K562 (cell line): ENCODE results near the gene DENND1A. TPM values are rescaled to one million over a fixed set of nuclear protein-coding genes. Genes with fewer than 3 reads are reported as not detected.

Experiments
- EGR1 ChIP-seq: fragments of 450-650 bp; conservative IDR thresholded peaks from 2 replicates; pipeline ENCODE4 v1.6.1; 2017; ENCODE audit warnings: mild to moderate bottlenecking
- ESRRB ChIP-seq: fragments of 250-450 bp; sonication (Bioruptor Pico); IDR thresholded peaks from 2 replicates; pipeline ENCODE4 v1.5.0; 2020; ENCODE audit warnings: mild to moderate bottlenecking, moderate library complexity, borderline replicate concordance
- HDAC1 ChIP-seq, 2 experiments: fragments of 450-650 bp; IDR thresholded peaks; 2 replicates each; pipeline ENCODE4 v1.6.1; 2016 to 2017; ENCODE audit warnings: inconsistent platforms in 1 of 2, mild to moderate bottlenecking in 1 of 2, moderate library complexity in 1 of 2
- MAZ ChIP-seq, 2 experiments: fragments of 450-650 bp in 1 of 2; sonication (generic) in 1 of 2; formaldehyde crosslinking; IDR thresholded peaks in 1 of 2; conservative IDR thresholded peaks in 1 of 2; 2 replicates each; pipeline versions ENCODE4 v1.4.0 to v1.5.0; 2020; ENCODE audit warnings: mild to moderate bottlenecking in 1 of 2, missing genetic modification reagents in 1 of 2
- NELFE ChIP-seq: IDR thresholded peaks from 2 replicates; pipeline ENCODE4 v1.6.1; 2011; ENCODE audit warnings: mild to moderate bottlenecking; ENCODE audit not compliant: insufficient read depth, insufficient read length
- PTTG1 ChIP-seq: fragments of 450-650 bp; IDR thresholded peaks from 2 replicates; pipeline ENCODE4 v1.6.1; 2016; ENCODE audit warnings: low read depth, mild to moderate bottlenecking, missing genetic modification characterization, missing compliant biosample characterization
- STAT5B ChIP-seq: fragments of 250-450 bp; sonication (Bioruptor Pico); IDR thresholded peaks from 2 replicates; pipeline ENCODE4 v1.8.0; 2021; ENCODE audit warnings: mild to moderate bottlenecking, inconsistent platforms
- ZBED1 ChIP-seq: IDR thresholded peaks from 2 replicates; pipeline ENCODE4 v1.6.1; 2014
- ZSCAN32 ChIP-seq: fragments of 450-650 bp; formaldehyde crosslinking; IDR thresholded peaks from 2 replicates; pipeline ENCODE4 v1.4.0; 2020; ENCODE audit warnings: mild to moderate bottlenecking, moderate library complexity
- polyA plus RNA-seq, 8 experiments: library from polyadenylated mRNA; depleted of rRNA in 4 of 8; stranded (reverse) in 5 of 8; unstranded in 3 of 8; fragments of >200 nt; fragmentation: Nextera tagmentation in 2 of 8; fragmentation: Illumina TruSeq in 1 of 8; extraction: Ambion mirVana in 2 of 8; extraction: Trizol in 1 of 8; gene quantifications; 2 replicates each; pipeline versions ENCODE4 v1.2.1 to v1.2.3, GENCODE V29; 2011 to 2014; ENCODE audit warnings: inconsistent platforms in 1 of 8, missing spikeins in 1 of 8
- total RNA-seq, 7 experiments: library from RNA; depleted of rRNA in 6 of 7; stranded (reverse); fragments of >200 nt in 6 of 7; fragmentation: Illumina TruSeq in 2 of 7; extraction: Trizol in 2 of 7; gene quantifications; 2 replicates each; pipeline versions ENCODE4 v1.2.1 to v1.2.3, GENCODE V29; 2011 to 2021; ENCODE audit warnings: low replicate concordance in 1 of 7
- TF ChIP-seq, protein P1 (sequence below): fragments of 250-450 bp; sonication (Bioruptor Pico); IDR thresholded peaks from 2 replicates; pipeline ENCODE4 v1.4.0; 2020
- TF ChIP-seq, protein P2 (sequence below), 2 experiments: IDR thresholded peaks; 2 replicates each; pipeline ENCODE4 v1.6.1; 2011; ENCODE audit warnings: borderline replicate concordance in 1 of 2, control low read depth in 1 of 2, low read depth in 1 of 2, low read length in 1 of 2, mild to moderate bottlenecking in 1 of 2, mixed read lengths in 1 of 2, moderate library complexity in 1 of 2; ENCODE audit not compliant: insufficient read depth in 1 of 2, insufficient read length in 1 of 2, poor library complexity in 1 of 2, severe bottlenecking in 1 of 2; ENCODE audit errors: extremely low read depth in 1 of 2
- TF ChIP-seq, protein P3 (sequence below): sonication (generic); formaldehyde crosslinking; IDR thresholded peaks from 2 replicates; pipeline ENCODE4 v1.8.0; 2022; ENCODE audit warnings: missing genetic modification reagents, mild to moderate bottlenecking, moderate library complexity, borderline replicate concordance
- TF ChIP-seq, protein P4 (sequence below), 2 experiments: fragments of 450-650 bp; conservative IDR thresholded peaks; 2 replicates each; pipeline ENCODE4 v1.6.1; 2017; ENCODE audit warnings: mild to moderate bottlenecking in 2 of 2, moderate library complexity in 2 of 2
- TF ChIP-seq, protein P5 (sequence below): fragments of 450-650 bp; formaldehyde crosslinking; conservative IDR thresholded peaks from 2 replicates; pipeline ENCODE4 v1.4.0; 2022; ENCODE audit warnings: mild to moderate bottlenecking, missing genetic modification characterization

The DENND1A gene
- total and polyA plus RNA-seq, 9 of the 15 experiments (the other 6 are each of a cell fraction or from before 2014, with no cell fraction given), result 7.6 to 29.5 (median 15.7) TPM

DNA sequence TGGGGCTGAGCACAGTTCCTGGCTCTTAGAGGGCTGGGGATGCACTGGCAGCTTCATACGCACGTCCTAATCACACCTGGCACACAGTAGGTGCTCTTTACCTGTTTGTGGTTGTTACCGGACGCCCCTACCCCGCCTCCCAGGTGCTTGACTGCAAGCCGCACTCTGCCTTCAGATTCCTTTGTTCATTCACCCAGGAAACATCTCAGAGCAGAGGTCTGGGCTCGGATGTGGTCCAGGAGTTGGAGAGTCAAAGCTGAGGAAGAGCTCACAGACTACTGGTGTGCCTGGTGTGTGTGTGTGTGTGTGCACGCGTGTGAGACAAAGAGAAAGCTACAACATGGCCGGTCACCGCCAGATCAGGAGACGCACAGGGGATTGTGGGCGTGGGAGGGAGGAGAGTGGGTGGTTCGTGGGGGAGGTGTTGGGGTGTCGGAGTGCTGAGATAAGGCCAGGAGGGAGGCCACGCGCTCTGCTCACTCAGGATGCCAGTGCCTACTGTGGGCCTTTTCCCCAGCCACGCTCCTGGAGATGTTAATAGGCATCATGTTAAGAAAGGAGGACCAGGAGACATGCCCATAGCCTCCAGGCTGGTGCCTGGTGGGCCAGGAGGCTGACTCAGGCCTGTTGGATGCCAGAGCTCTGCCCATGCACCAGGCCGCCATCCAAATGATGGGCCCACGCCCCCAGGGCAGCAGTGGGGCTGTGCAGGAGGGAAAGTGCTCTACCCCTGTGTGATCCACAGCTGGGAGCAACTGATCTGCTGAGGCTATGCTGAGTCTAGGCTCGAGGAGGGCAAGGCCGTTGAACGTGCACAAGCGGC, 534.0 kb downstream of the DENND1A start (continued):
- TF ChIP-seq, protein P1, sequence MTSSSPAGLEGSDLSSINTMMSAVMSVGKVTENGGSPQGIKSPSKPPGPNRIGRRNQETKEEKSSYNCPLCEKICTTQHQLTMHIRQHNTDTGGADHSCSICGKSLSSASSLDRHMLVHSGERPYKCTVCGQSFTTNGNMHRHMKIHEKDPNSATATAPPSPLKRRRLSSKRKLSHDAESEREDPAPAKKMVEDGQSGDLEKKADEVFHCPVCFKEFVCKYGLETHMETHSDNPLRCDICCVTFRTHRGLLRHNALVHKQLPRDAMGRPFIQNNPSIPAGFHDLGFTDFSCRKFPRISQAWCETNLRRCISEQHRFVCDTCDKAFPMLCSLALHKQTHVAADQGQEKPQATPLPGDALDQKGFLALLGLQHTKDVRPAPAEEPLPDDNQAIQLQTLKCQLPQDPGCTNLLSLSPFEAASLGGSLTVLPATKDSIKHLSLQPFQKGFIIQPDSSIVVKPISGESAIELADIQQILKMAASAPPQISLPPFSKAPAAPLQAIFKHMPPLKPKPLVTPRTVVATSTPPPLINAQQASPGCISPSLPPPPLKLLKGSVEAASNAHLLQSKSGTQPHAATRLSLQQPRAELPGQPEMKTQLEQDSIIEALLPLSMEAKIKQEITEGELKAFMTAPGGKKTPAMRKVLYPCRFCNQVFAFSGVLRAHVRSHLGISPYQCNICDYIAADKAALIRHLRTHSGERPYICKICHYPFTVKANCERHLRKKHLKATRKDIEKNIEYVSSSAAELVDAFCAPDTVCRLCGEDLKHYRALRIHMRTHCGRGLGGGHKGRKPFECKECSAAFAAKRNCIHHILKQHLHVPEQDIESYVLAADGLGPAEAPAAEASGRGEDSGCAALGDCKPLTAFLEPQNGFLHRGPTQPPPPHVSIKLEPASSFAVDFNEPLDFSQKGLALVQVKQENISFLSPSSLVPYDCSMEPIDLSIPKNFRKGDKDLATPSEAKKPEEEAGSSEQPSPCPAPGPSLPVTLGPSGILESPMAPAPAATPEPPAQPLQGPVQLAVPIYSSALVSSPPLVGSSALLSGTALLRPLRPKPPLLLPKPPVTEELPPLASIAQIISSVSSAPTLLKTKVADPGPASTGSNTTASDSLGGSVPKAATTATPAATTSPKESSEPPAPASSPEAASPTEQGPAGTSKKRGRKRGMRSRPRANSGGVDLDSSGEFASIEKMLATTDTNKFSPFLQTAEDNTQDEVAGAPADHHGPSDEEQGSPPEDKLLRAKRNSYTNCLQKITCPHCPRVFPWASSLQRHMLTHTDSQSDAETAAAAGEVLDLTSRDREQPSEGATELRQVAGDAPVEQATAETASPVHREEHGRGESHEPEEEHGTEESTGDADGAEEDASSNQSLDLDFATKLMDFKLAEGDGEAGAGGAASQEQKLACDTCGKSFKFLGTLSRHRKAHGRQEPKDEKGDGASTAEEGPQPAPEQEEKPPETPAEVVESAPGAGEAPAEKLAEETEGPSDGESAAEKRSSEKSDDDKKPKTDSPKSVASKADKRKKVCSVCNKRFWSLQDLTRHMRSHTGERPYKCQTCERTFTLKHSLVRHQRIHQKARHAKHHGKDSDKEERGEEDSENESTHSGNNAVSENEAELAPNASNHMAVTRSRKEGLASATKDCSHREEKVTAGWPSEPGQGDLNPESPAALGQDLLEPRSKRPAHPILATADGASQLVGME (CRISPR knock-in tag), result no peak
- no peak for TF ChIP-seq ZBED1
- no peak for TF ChIP-seq ZSCAN32
- TF ChIP-seq, protein P2, sequence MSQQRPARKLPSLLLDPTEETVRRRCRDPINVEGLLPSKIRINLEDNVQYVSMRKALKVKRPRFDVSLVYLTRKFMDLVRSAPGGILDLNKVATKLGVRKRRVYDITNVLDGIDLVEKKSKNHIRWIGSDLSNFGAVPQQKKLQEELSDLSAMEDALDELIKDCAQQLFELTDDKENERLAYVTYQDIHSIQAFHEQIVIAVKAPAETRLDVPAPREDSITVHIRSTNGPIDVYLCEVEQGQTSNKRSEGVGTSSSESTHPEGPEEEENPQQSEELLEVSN (IDR thresholded peaks at IDR 0.05; ENCODE audit: borderline replicate concordance in 1 of 2, extremely low read depth in 1 of 2, insufficient read depth in 1 of 2, insufficient read length in 1 of 2, low read depth in 1 of 2, low read length in 1 of 2, poor library complexity in 1 of 2, severe bottlenecking in 1 of 2), result peak in 1 of 2 experiments; percentile 40
- no peak for TF ChIP-seq PTTG1
- peak in 1 of 2 experiments; percentile 11; a peak in 1 of 4 replicates for TF ChIP-seq HDAC1 (IDR thresholded peaks at IDR 0.05)
- TF ChIP-seq, protein P3, sequence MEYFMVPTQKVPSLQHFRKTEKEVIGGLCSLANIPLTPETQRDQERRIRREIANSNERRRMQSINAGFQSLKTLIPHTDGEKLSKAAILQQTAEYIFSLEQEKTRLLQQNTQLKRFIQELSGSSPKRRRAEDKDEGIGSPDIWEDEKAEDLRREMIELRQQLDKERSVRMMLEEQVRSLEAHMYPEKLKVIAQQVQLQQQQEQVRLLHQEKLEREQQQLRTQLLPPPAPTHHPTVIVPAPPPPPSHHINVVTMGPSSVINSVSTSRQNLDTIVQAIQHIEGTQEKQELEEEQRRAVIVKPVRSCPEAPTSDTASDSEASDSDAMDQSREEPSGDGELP, result 0 out of 2 replicates have a peak, but pooled peaks have one; percentile 31
- TF ChIP-seq ESRRB (CRISPR knock-in tag), result no peak
- no peak for TF ChIP-seq STAT5B
- TF ChIP-seq, protein P4, sequence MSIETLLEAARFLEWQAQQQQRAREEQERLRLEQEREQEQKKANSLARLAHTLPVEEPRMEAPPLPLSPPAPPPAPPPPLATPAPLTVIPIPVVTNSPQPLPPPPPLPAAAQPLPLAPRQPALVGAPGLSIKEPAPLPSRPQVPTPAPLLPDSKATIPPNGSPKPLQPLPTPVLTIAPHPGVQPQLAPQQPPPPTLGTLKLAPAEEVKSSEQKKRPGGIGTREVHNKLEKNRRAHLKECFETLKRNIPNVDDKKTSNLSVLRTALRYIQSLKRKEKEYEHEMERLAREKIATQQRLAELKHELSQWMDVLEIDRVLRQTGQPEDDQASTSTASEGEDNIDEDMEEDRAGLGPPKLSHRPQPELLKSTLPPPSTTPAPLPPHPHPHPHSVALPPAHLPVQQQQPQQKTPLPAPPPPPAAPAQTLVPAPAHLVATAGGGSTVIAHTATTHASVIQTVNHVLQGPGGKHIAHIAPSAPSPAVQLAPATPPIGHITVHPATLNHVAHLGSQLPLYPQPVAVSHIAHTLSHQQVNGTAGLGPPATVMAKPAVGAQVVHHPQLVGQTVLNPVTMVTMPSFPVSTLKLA (conservative IDR thresholded peaks at IDR 0.05), result 0 out of 4 replicates have a peak, but pooled peaks of 1 of the 2 experiments have one; percentile 20
- peak; percentile 98 for TF ChIP-seq EGR1
- peak in 1 of 2 experiments; percentile 32; a peak in 1 of 4 replicates for TF ChIP-seq MAZ (CRISPR knock-in tag; conservative IDR thresholded peaks at IDR 0.05 in 1 of 2, IDR thresholded peaks at IDR 0.05 in 1 of 2)
- TF ChIP-seq, protein P5, sequence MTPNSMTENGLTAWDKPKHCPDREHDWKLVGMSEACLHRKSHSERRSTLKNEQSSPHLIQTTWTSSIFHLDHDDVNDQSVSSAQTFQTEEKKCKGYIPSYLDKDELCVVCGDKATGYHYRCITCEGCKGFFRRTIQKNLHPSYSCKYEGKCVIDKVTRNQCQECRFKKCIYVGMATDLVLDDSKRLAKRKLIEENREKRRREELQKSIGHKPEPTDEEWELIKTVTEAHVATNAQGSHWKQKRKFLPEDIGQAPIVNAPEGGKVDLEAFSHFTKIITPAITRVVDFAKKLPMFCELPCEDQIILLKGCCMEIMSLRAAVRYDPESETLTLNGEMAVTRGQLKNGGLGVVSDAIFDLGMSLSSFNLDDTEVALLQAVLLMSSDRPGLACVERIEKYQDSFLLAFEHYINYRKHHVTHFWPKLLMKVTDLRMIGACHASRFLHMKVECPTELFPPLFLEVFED (CRISPR knock-in tag), result 0 out of 2 replicates have a peak, but pooled peaks have one; percentile 41
- TF ChIP-seq NELFE, result no peak
